HEK293 (cell line): Measurements from ENCODE around the gene ATXN10.

Experiments used
- ZNF2 ChIP-seq: fragments of 450-650 bp; formaldehyde crosslinking; IDR thresholded peaks from 2 replicates; pipeline ENCODE4 v1.5.1; 2016; ENCODE audit warnings: missing biosample characterization, missing genetic modification characterization
- ZNF626 ChIP-seq: fragments of 450-650 bp; sonication (Bioruptor Pico); formaldehyde crosslinking; IDR thresholded peaks from 2 replicates; pipeline ENCODE4 v1.5.1; 2018; ENCODE audit warnings: missing biosample characterization, missing genetic modification characterization, inconsistent platforms
- TF ChIP-seq, protein P1 (sequence below): fragments of 450-650 bp; formaldehyde crosslinking; IDR thresholded peaks from 2 replicates; pipeline ENCODE4 v1.5.1; 2016; ENCODE audit warnings: missing biosample characterization, missing genetic modification characterization
- TF ChIP-seq, protein P2 (sequence below): fragments of 450-650 bp; formaldehyde crosslinking; optimal IDR thresholded peaks from 2 replicates; pipeline ENCODE3; 2016; ENCODE audit warnings: missing biosample characterization, mild to moderate bottlenecking, missing genetic modification characterization

DNA sequence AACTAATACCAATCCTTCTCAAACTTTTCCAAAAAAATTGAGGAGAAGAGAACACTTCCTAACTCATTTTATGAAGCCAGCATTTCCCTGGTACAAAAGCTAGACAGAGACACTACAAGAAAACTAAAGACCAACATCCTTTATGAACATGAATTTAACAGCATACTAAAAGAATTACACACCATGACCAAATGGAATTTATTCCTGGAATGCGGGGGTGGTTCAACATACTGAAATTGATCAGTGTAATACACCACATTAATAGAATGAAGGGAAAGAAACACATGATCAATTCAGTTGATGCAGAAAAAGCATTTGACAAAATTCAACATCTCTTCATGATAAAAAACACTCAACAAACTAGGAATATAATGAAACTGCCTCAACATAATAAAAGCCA, 157.2 kb downstream of the ATXN10 start:
- TF ChIP-seq ZNF626 (tag by site-specific recombination) = no peak
- TF ChIP-seq, protein P1, sequence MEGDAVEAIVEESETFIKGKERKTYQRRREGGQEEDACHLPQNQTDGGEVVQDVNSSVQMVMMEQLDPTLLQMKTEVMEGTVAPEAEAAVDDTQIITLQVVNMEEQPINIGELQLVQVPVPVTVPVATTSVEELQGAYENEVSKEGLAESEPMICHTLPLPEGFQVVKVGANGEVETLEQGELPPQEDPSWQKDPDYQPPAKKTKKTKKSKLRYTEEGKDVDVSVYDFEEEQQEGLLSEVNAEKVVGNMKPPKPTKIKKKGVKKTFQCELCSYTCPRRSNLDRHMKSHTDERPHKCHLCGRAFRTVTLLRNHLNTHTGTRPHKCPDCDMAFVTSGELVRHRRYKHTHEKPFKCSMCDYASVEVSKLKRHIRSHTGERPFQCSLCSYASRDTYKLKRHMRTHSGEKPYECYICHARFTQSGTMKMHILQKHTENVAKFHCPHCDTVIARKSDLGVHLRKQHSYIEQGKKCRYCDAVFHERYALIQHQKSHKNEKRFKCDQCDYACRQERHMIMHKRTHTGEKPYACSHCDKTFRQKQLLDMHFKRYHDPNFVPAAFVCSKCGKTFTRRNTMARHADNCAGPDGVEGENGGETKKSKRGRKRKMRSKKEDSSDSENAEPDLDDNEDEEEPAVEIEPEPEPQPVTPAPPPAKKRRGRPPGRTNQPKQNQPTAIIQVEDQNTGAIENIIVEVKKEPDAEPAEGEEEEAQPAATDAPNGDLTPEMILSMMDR (tag by site-specific recombination) = no peak
- TF ChIP-seq, protein P2, sequence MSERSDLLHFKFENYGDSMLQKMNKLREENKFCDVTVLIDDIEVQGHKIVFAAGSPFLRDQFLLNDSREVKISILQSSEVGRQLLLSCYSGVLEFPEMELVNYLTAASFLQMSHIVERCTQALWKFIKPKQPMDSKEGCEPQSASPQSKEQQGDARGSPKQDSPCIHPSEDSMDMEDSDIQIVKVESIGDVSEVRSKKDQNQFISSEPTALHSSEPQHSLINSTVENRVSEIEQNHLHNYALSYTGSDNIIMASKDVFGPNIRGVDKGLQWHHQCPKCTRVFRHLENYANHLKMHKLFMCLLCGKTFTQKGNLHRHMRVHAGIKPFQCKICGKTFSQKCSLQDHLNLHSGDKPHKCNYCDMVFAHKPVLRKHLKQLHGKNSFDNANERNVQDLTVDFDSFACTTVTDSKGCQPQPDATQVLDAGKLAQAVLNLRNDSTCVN = no peak
- no peak for TF ChIP-seq ZNF2 (tag by site-specific recombination)
